Osteoblast (primary cell): ENCODE results near the gene KIAA1671. TPM values are rescaled to one million over a fixed set of nuclear protein-coding genes. Genes with fewer than 3 reads are reported as not detected.

Source experiments
- DNase-seq: peaks from one replicate; pipeline ENCODE4 v3.0.0; 2011; ENCODE audit warnings: low spot score, mixed read lengths; ENCODE audit not compliant: insufficient read length; ENCODE audit errors: missing footprints
- H2AFZ ChIP-seq: 2 replicates; pipeline ENCODE4 v1.6.0; 2011; ENCODE audit warnings: mild to moderate bottlenecking, low read length
- H3K27ac ChIP-seq: 2 replicates; pipeline ENCODE4 v1.5.1; 2011; ENCODE audit warnings: mild to moderate bottlenecking, low read depth, low read length, moderate library complexity
- H3K27me3 ChIP-seq: 2 replicates; pipeline ENCODE4 v1.6.0; 2012; ENCODE audit warnings: mild to moderate bottlenecking, control low read depth, inconsistent platforms, low read length, moderate library complexity; ENCODE audit not compliant: insufficient read depth
- H3K36me3 ChIP-seq: 2 replicates; pipeline ENCODE4 v1.5.1; 2011; ENCODE audit warnings: mild to moderate bottlenecking, low read length, control low read depth, moderate library complexity; ENCODE audit not compliant: insufficient read depth
- H3K4me1 ChIP-seq: 2 replicates; pipeline ENCODE4 v1.5.1; 2011; ENCODE audit warnings: mild to moderate bottlenecking, low read length, control low read depth, moderate library complexity; ENCODE audit not compliant: insufficient read depth
- H3K4me2 ChIP-seq: 2 replicates; pipeline ENCODE4 v1.6.0; 2011; ENCODE audit warnings: mild to moderate bottlenecking, low read length; ENCODE audit not compliant: insufficient read depth
- H3K4me3 ChIP-seq: fragments of 200-600 bp; sonication (generic); 3 replicates; pipeline ENCODE4 v1.5.1; 2012; ENCODE audit warnings: mild to moderate bottlenecking, low read length, inconsistent platforms; ENCODE audit not compliant: insufficient read depth
- H3K79me2 ChIP-seq: 2 replicates; pipeline ENCODE4 v1.6.0; 2012; ENCODE audit warnings: mild to moderate bottlenecking, low read length, control low read depth, inconsistent platforms; ENCODE audit not compliant: insufficient read depth
- H3K9me3 ChIP-seq: 2 replicates; pipeline ENCODE4 v1.5.1; 2011; ENCODE audit warnings: low read depth, low read length, control low read depth
- H4K20me1 ChIP-seq: 2 replicates; pipeline ENCODE4 v1.6.0; 2012; ENCODE audit warnings: mild to moderate bottlenecking, low read length, control low read depth; ENCODE audit not compliant: insufficient read depth
- total RNA-seq: library from RNA; depleted of rRNA; stranded (reverse); fragments of >200 nt; gene quantifications from 2 replicates; pipeline ENCODE4 v1.2.3, GENCODE V29; 2012
- TF ChIP-seq, protein P1 (sequence below): IDR thresholded peaks from 2 replicates; pipeline ENCODE4 v1.5.1; 2011; ENCODE audit warnings: mild to moderate bottlenecking, low read depth, low read length, moderate library complexity; ENCODE audit errors: extremely low read depth

Gene KIAA1671
- total RNA-seq, 1 donor = 16.6 TPM

DNA sequence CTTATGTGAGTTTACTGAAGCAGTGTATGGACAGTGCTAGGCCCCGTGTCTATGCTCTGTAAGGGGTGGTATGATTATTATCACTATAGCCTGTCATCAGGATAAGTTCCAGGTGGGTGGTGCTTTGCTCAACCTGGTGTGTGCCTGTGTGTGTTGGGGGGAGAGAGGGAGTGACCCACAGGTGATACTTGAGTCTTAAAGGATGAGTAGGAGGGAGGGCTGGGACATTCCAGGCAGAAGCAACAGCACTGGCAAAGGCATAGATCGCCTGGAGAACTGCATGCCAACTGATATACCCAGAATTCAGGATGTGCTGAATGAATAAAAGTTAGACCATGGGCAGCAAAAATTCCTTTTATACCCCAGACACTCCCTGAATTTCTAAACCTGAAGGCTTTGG is 4.5 kb downstream of the KIAA1671 start:
- no peak overlapping the region for H3K4me3 ChIP-seq
- peaks cover 12% of the 10 kb centered on the region for H3K4me1 ChIP-seq
- H4K20me1 ChIP-seq = peaks cover 8% of the 10 kb centered on the region
- no peak overlapping the region for H3K27ac ChIP-seq
- no peaks in the 10 kb centered on the region for H3K27me3 ChIP-seq
- H3K79me2 ChIP-seq = peaks cover 58% of the 10 kb centered on the region
- TF ChIP-seq, protein P1, sequence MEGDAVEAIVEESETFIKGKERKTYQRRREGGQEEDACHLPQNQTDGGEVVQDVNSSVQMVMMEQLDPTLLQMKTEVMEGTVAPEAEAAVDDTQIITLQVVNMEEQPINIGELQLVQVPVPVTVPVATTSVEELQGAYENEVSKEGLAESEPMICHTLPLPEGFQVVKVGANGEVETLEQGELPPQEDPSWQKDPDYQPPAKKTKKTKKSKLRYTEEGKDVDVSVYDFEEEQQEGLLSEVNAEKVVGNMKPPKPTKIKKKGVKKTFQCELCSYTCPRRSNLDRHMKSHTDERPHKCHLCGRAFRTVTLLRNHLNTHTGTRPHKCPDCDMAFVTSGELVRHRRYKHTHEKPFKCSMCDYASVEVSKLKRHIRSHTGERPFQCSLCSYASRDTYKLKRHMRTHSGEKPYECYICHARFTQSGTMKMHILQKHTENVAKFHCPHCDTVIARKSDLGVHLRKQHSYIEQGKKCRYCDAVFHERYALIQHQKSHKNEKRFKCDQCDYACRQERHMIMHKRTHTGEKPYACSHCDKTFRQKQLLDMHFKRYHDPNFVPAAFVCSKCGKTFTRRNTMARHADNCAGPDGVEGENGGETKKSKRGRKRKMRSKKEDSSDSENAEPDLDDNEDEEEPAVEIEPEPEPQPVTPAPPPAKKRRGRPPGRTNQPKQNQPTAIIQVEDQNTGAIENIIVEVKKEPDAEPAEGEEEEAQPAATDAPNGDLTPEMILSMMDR = no peak
- DNase-seq = no peak
- H3K9me3 ChIP-seq = no peaks in the 10 kb centered on the region
- no peak overlapping the region for H3K4me2 ChIP-seq
- H3K36me3 ChIP-seq = no peaks in the 10 kb centered on the region
- H2AFZ ChIP-seq = no peak overlapping the region

- Histone ChIP-seq H3K79me2 (peaks cover 54% of the 10 kb centered on the region), H4K20me1 (peaks cover 7% of the 10 kb centered on the region), H3K36me3 (no peaks in the 10 kb centered on the region), H3K27me3 (no peaks in the 10 kb centered on the region), H3K27ac (no peak overlapping the region), H3K4me3 (no peak overlapping the region), H3K9me3 (no peaks in the 10 kb centered on the region), H2AFZ (no peak overlapping the region), H3K4me1 (no peaks in the 10 kb centered on the region), H3K4me2 (no peak overlapping the region)
- no peak for DNase-seq
- TF ChIP-seq, protein P1 = no peak
Observed at GRCh38 chr22:24961217-24961844, 8.8 kb downstream of the KIAA1671 start.

DNA sequence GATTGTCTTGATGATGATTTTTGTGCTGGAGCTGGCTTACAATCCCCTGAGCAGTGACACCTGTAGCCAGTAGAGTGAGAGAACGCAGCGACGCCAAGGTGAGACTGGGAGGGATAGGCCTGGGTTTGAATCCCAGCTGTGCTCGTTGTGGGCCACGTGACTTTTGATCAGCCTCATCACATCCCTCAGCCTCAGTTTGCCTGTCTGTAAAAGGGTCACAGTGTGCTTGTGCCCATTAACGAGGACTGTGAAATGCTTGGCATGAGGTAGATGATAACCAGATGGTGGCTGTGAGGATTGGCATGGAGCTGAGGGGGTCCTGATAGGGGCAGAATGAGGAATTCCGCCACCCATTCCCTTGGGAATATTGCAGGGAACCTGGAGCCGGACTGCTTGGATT is 9.6 kb downstream of the KIAA1671 start:
- Histone ChIP-seq H3K36me3 (no peaks in the 10 kb centered on the region), H3K4me3 (no peak overlapping the region), H3K4me1 (no peaks in the 10 kb centered on the region), H3K9me3 (no peaks in the 10 kb centered on the region), H3K27ac (no peak overlapping the region), H2AFZ (no peak overlapping the region), H4K20me1 (peaks cover 7% of the 10 kb centered on the region), H3K27me3 (no peaks in the 10 kb centered on the region), H3K79me2 (peaks cover 57% of the 10 kb centered on the region), H3K4me2 (no peak overlapping the region)
- TF ChIP-seq, protein P1 = no peak
- no peak for DNase-seq

DNA sequence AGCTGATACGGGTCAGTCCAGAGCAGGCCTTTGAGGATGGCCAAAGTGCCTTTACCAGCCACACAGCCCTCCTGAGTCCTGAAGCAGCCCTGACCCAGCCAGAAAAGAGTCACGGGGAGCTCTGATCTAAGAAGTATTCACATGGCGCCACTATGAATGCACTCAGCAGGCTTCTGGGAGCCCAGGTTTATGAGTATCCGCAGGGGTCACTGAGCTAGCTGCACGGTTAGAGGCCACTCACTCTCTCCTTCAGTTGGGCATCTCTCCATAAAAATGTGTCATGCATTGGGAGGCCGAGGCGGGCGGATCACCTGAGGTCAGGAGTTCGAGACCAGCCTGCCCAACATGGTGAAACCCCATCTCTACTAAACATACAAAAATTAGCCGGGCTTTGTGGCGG is 10.3 kb downstream of the KIAA1671 start:
- Histone ChIP-seq H2AFZ (no peak overlapping the region), H3K36me3 (no peaks in the 10 kb centered on the region), H3K4me1 (no peaks in the 10 kb centered on the region), H3K79me2 (peaks cover 58% of the 10 kb centered on the region), H3K4me2 (no peak overlapping the region), H3K27me3 (no peaks in the 10 kb centered on the region), H4K20me1 (peaks cover 7% of the 10 kb centered on the region), H3K4me3 (no peak overlapping the region), H3K27ac (no peak overlapping the region), H3K9me3 (no peaks in the 10 kb centered on the region)
- no peak for DNase-seq
- TF ChIP-seq, protein P1 = no peak
